ENCODE results near the gene LRRIQ1. TPM values are rescaled to one million over a fixed set of nuclear protein-coding genes. Genes with fewer than 3 reads are reported as not detected.

The LRRIQ1 gene
- total RNA-seq, 1 donor from 2014 or later = 10.6 TPM

- no peak overlapping the region for H3K27ac Mint-ChIP-seq (ENCODE audit: unreplicated experiment)
- no peaks in the 10 kb centered on the region for H3K4me1 Mint-ChIP-seq (ENCODE audit: low read depth, unreplicated experiment)
- DNase-seq = no peak
- H3K9me3 Mint-ChIP-seq (ENCODE audit: unreplicated experiment) = peaks cover 2% of the 10 kb centered on the region
- no peaks in the 10 kb centered on the region for H3K36me3 Mint-ChIP-seq (ENCODE audit: unreplicated experiment)
- H3K27me3 Mint-ChIP-seq (ENCODE audit: unreplicated experiment) = peaks cover 2% of the 10 kb centered on the region
- no peak overlapping the region for H3K4me3 Mint-ChIP-seq (ENCODE audit: unreplicated experiment)
- TF ChIP-seq CTCF (IDR thresholded peaks at IDR 0.05; ENCODE audit: partially characterized antibody, unreplicated experiment) = no peak
Observed at GRCh38 chr12:85092814-85093370, 56.7 kb downstream of the LRRIQ1 start.

GRCh38 chr12:85095501-85095900 is 59.4 kb downstream of the LRRIQ1 start:
- no peaks in the 10 kb centered on the region for H3K9me3 Mint-ChIP-seq (ENCODE audit: unreplicated experiment)
- no peak overlapping the region for H3K27ac Mint-ChIP-seq (ENCODE audit: unreplicated experiment)
- DNase-seq = no peak
- no peak overlapping the region for H3K4me3 Mint-ChIP-seq (ENCODE audit: unreplicated experiment)
- no peak for TF ChIP-seq CTCF (IDR thresholded peaks at IDR 0.05; ENCODE audit: partially characterized antibody, unreplicated experiment)
- peaks cover 2% of the 10 kb centered on the region for H3K27me3 Mint-ChIP-seq (ENCODE audit: unreplicated experiment)
- H3K36me3 Mint-ChIP-seq (ENCODE audit: unreplicated experiment) = no peaks in the 10 kb centered on the region
- no peaks in the 10 kb centered on the region for H3K4me1 Mint-ChIP-seq (ENCODE audit: low read depth, unreplicated experiment)

GRCh38 chr12:85130646-85131045 is 94.5 kb downstream of the LRRIQ1 start:
- Mint-ChIP-seq H3K9me3 (ENCODE audit: unreplicated experiment) (peaks cover 4% of the 10 kb centered on the region), H3K4me3 (ENCODE audit: unreplicated experiment) (no peak overlapping the region), H3K4me1 (ENCODE audit: low read depth, unreplicated experiment) (peaks cover 6% of the 10 kb centered on the region), H3K27ac (ENCODE audit: unreplicated experiment) (no peak overlapping the region), H3K36me3 (ENCODE audit: unreplicated experiment) (no peaks in the 10 kb centered on the region), H3K27me3 (ENCODE audit: unreplicated experiment) (peaks cover 3% of the 10 kb centered on the region)
- TF ChIP-seq CTCF (IDR thresholded peaks at IDR 0.05; ENCODE audit: partially characterized antibody, unreplicated experiment) = no peak
- DNase-seq = no peak

GRCh38 chr12:85138833-85139232 is 102.7 kb downstream of the LRRIQ1 start:
- Mint-ChIP-seq H3K36me3 (ENCODE audit: unreplicated experiment) (no peaks in the 10 kb centered on the region), H3K4me3 (ENCODE audit: unreplicated experiment) (no peak overlapping the region), H3K27me3 (ENCODE audit: unreplicated experiment) (no peaks in the 10 kb centered on the region)

More at GRCh38 chr12:85138833-85139232, 102.7 kb downstream of the LRRIQ1 start:
- Mint-ChIP-seq H3K27ac (ENCODE audit: unreplicated experiment) (no peak overlapping the region), H3K9me3 (ENCODE audit: unreplicated experiment) (no peaks in the 10 kb centered on the region), H3K4me1 (ENCODE audit: low read depth, unreplicated experiment) (peaks cover 3% of the 10 kb centered on the region)
- TF ChIP-seq CTCF (IDR thresholded peaks at IDR 0.05; ENCODE audit: partially characterized antibody, unreplicated experiment) = no peak
- DNase-seq = no peak
